ENCODE results near the gene ANXA6. TPM values are rescaled to one million over a fixed set of nuclear protein-coding genes. Genes with fewer than 3 reads are reported as not detected.
A peak's percentile ranks its signal among the peaks of the same experiment; 100 is the strongest.

ANXA6 gene
- total and polyA plus RNA-seq, 7 experiments from 2014 or later: 212 to 512 (median 272) TPM

DNA sequence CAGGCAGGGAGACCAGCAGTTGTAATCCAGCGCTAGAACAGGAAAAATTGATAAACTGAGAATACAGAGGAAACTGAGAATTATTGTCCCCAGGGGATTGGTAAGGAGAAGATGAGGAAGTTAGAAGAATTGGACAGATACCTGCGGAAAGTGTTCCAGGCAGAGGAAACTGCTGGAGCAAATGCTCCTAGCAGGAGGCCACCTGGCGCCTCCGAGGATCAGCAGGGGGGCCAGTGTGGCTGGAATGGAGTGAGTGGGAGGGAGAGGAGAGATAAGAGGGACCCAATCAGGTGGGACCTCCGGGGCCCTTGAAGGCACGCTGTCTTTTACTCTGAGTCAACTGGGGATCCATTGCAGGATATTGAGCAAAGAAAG, 695 bp upstream of the ANXA6 start:
- POLR2A ChIA-PET: interaction anchor here (1.1 to 33.3 kb wide), 2 partner anchors 12 to 23 kb away, joined by 4 to 760 read pairs; no protein-coding TSS in a partner anchor
- H3K27me3 ChIP-seq (ENCODE audit: control insufficient read depth in 2 of 2, insufficient read depth in 2 of 2, low read length in 2 of 2): no peaks in the 10 kb centered on the region
- no peaks in the 10 kb centered on the region for H3K27me3 Mint-ChIP-seq
- H3K27ac Mint-ChIP-seq: peak overlapping the region; percentile 90 to 99 (median 96)
- CTCF ChIA-PET: interaction anchor here (1.5 to 5.6 kb wide), 5 partner anchors 10 to 40 kb away, joined by 4 to 50 read pairs (median 6); no protein-coding TSS in a partner anchor
- peak overlapping the region; percentile 94 to 99 (median 96) for H3K4me3 Mint-ChIP-seq
- ATAC-seq: no peak
- peaks cover 30 to 38% of the 10 kb centered on the region in 2 donors for H3K4me1 ChIP-seq (ENCODE audit: control insufficient read depth in 2 of 2, insufficient read depth in 2 of 2, low read length in 2 of 2)
- H3K9me3 Mint-ChIP-seq: no peaks in the 10 kb centered on the region
- H3K27ac ChIP-seq (ENCODE audit: low read depth, low read length): peak overlapping the region; percentile 92
- H3K4me1 Mint-ChIP-seq: peaks cover 33 to 63% (median 52%) of the 10 kb centered on the region in 7 donors
- no peak for DNase-seq
- intact Hi-C loops (cut with micrococcal nuclease): loop anchor here (1.0 to 5.0 kb wide), 5 partner anchors 8 to 599 kb away; partner anchors contain the start of genes ATOX1 (in 1 of the 2), IRGM (in 1 of the 2), RBM22 (in 1 of the 2) and SLC36A1 (in 1 of the 2)
- H3K9me3 ChIP-seq (ENCODE audit: control insufficient read depth in 2 of 3, low read length in 3 of 3): no peaks in the 10 kb centered on the region
- H3K36me3 Mint-ChIP-seq: peaks cover 0 to 29% (median 10%) of the 10 kb centered on the region in 5 donors
- peaks cover 0 to 9% (median 0%) of the 10 kb centered on the region in 3 experiments for H3K36me3 ChIP-seq (ENCODE audit: control insufficient read depth in 2 of 3, insufficient read depth in 3 of 3, low read length in 3 of 3)
- H3K4me3 ChIP-seq (ENCODE audit: low read length): peak overlapping the region; percentile 85

DNA sequence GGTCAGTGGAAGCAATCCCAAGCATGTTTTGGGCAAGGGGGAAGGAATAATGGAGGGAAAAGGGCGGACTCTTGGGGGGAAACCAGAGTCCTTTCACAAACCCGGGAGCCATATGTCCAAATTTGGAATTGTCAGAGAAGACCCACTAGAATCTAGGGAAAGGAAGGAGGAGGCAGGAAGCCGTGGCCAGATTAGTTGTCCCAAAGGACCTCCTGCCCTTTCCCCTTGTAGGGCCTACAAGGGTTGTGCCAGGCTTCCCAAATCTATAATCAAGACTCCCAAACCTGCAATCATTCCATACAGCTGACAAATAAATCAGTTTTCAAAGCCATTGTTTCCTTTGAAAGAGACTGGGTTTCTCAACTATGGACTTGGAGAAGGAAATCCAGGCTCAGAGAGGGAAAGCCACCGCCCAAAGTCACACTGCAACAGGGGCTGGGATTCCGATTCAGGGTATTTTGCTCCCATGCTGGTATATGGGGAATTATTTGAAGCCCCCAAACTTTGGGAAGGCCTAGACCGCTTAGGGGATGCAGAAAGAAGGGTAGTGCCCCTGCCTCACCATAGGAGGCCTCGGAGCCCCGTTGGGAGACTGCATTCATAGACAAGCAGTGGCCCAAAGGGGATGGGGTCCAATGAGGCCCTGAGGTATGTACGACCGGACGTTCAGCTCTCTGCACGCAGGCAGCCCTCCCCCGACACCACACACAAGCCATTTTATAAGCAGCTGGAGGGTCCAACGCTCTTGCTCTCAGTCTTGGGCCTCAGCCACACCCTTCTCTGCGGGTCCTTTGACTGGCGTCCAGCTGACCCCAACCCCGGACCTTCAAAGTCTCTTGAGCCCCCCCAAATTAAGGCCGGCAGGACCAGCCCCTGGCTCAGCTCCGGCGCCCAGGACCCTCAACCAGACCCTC, 815 bp downstream of the ANXA6 start:
- DNase-seq (peak in 3 of 9 donors; percentile 19 to 34 (median 22)), ATAC-seq (no peak)
- peaks cover 47 to 71% (median 61%) of the 10 kb centered on the region in 7 donors for H3K4me1 Mint-ChIP-seq
- Histone ChIP-seq H3K4me3 (ENCODE audit: low read length) (peak overlapping the region; percentile 85), H3K9me3 (ENCODE audit: control insufficient read depth in 2 of 3, low read length in 3 of 3) (no peaks in the 10 kb centered on the region), H3K4me1 (ENCODE audit: control insufficient read depth in 2 of 2, insufficient read depth in 2 of 2, low read length in 2 of 2) (peaks cover 45 to 53% of the 10 kb centered on the region in 2 donors), H3K27ac (ENCODE audit: low read depth, low read length) (peak overlapping the region; percentile 92), H3K36me3 (ENCODE audit: control insufficient read depth in 2 of 3, insufficient read depth in 3 of 3, low read length in 3 of 3) (peaks cover 0 to 9% (median 0%) of the 10 kb centered on the region in 3 experiments), H3K27me3 (ENCODE audit: control insufficient read depth in 2 of 2, insufficient read depth in 2 of 2, low read length in 2 of 2) (no peaks in the 10 kb centered on the region)
- H3K36me3 Mint-ChIP-seq: peaks cover 0 to 38% (median 16%) of the 10 kb centered on the region in 5 donors
- peak overlapping the region; percentile 94 to 99 (median 96) for H3K4me3 Mint-ChIP-seq
- H3K27me3 Mint-ChIP-seq: no peaks in the 10 kb centered on the region
- no peaks in the 10 kb centered on the region for H3K9me3 Mint-ChIP-seq
- ChIA-PET POLR2A (interaction anchor here (1.1 to 33.3 kb wide), 6 partner anchors 14 to 96 kb away, joined by 3 to 760 read pairs (median 4); partner anchors contain the start of gene GM2A), CTCF (interaction anchor here (0.6 to 5.6 kb wide), 9 partner anchors 8 to 67 kb away, joined by 3 to 50 read pairs (median 5); partner anchors contain the start of gene CCDC69)
- H3K27ac Mint-ChIP-seq: peak overlapping the region; percentile 90 to 99 (median 96)
- intact Hi-C loops (cut with micrococcal nuclease): loop anchor here (1.0 to 5.0 kb wide), 14 partner anchors 9 to 799 kb away; partner anchors contain the start of genes RBM22 (in 2 of the 2), ATOX1 (in 1 of the 2), GM2A (in 1 of the 2) and IRGM (in 1 of the 2)

DNA sequence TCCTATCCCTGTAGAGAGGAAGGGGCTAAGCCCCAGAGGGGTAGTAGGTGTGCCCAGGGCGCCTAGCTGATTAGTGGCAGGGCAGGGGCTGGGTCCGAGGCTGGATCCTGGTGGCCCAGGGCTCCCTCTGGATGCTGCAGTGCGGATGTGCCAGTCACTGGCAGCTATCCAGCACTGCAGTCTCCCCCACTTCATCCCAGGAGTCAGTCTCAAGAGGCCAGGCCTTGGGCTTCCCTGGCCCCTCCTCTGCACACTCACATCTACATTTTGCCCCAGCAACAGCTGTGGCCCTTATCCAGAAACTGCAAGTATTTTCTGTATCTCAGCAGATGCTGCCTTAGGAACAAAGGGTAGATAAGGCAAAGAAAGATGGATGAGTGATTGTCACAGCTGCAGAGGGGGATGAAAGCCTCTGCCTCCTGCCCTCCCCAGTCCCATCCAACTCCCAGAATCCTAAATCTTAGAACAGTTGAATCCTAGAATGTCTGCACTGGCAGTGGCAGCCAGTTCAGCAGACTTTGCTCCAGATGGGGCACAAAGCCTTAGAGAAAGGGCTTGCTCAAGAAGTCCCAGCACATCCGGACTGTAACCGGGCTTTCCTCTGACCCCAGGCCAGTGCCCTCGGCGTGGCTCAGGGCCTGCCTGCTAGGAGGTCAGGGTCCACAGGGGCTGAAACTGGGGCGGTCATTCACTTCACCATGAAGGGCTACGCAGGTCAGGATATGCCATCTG, 1.6 kb downstream of the ANXA6 start:
- Histone ChIP-seq H3K27ac (ENCODE audit: low read depth, low read length) (peak overlapping the region; percentile 92), H3K9me3 (ENCODE audit: control insufficient read depth in 2 of 3, low read length in 3 of 3) (no peaks in the 10 kb centered on the region), H3K4me3 (ENCODE audit: low read length) (peak overlapping the region; percentile 85), H3K4me1 (ENCODE audit: control insufficient read depth in 2 of 2, insufficient read depth in 2 of 2, low read length in 2 of 2) (peaks cover 53 to 61% of the 10 kb centered on the region in 2 donors), H3K27me3 (ENCODE audit: control insufficient read depth in 2 of 2, insufficient read depth in 2 of 2, low read length in 2 of 2) (no peaks in the 10 kb centered on the region), H3K36me3 (ENCODE audit: control insufficient read depth in 2 of 3, insufficient read depth in 3 of 3, low read length in 3 of 3) (peaks cover 0 to 9% (median 0%) of the 10 kb centered on the region in 3 experiments)
- intact Hi-C loops (cut with micrococcal nuclease): loop anchor here (1.0 to 5.0 kb wide), 14 partner anchors 8 to 601 kb away; partner anchors contain the start of genes RBM22 (in 2 of the 2), ATOX1 (in 1 of the 2), GM2A (in 1 of the 2) and IRGM (in 1 of the 2)
- CTCF ChIA-PET: interaction anchor here (0.9 to 5.6 kb wide), 6 partner anchors 9 to 45 kb away, joined by 4 to 50 read pairs (median 5); no protein-coding TSS in a partner anchor
- DNase-seq (peak in 3 of 9 donors; percentile 23 to 29 (median 28)), ATAC-seq (peak; percentile 25)
- H3K27ac Mint-ChIP-seq: peak overlapping the region; percentile 90 to 99 (median 96)
- no peaks in the 10 kb centered on the region for H3K27me3 Mint-ChIP-seq
- H3K9me3 Mint-ChIP-seq: no peaks in the 10 kb centered on the region
- peak overlapping the region; percentile 94 to 99 (median 96) for H3K4me3 Mint-ChIP-seq
- H3K4me1 Mint-ChIP-seq: peaks cover 55 to 75% (median 68%) of the 10 kb centered on the region in 7 donors
- POLR2A ChIA-PET: interaction anchor here (0.9 to 33.3 kb wide), 5 partner anchors 20 to 97 kb away, joined by 3 to 760 read pairs (median 4); partner anchors contain the start of genes CCDC69 and GM2A
- H3K36me3 Mint-ChIP-seq: peaks cover 0 to 38% (median 16%) of the 10 kb centered on the region in 5 donors

DNA sequence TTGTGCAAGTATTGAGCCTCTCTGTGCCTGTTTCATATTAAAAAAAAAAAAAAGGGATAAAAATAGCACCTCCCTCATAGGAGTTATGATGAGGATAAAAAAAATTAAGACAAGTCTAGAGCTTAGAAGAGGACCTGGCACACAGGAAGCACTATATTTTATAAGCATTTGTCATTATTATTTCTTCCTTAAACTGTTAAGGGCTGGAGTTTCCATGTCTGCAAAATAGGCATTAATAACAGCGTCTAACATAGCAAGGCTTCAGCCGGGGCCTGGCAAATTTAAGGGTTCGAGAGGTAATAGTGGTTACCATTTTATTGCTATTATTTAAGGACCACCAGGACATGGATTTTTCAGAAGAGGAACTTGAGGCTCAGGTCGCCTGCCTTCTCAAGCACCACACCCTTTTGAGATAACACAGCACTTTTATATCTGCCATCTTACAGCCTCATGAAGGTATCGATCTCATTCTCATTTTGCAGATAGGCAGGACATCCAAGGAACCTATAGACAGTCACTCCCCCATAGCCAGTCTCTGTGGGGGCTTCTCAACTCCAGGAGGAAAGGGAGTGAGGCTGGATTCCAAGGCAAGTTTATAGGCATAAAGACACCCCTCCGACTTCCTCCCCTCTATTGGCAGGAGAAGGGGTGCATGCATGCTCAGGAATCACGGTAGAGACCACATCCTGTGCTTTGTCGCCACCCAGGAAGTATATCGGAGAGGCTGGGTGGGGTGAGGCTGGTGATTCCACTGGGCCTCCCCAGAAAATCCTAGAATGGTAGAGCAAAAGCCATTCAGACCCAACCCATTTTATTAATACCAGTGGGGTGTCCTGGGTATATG, 2.4 kb downstream of the ANXA6 start:
- Histone ChIP-seq H3K4me1 (ENCODE audit: control insufficient read depth in 2 of 2, insufficient read depth in 2 of 2, low read length in 2 of 2) (peaks cover 61 to 69% of the 10 kb centered on the region in 2 donors), H3K4me3 (ENCODE audit: low read length) (peak overlapping the region; percentile 85), H3K36me3 (ENCODE audit: control insufficient read depth in 2 of 3, insufficient read depth in 3 of 3, low read length in 3 of 3) (peaks cover 0 to 9% (median 0%) of the 10 kb centered on the region in 3 experiments), H3K27me3 (ENCODE audit: control insufficient read depth in 2 of 2, insufficient read depth in 2 of 2, low read length in 2 of 2) (no peaks in the 10 kb centered on the region), H3K27ac (ENCODE audit: low read depth, low read length) (peak overlapping the region; percentile 92), H3K9me3 (ENCODE audit: control insufficient read depth in 2 of 3, low read length in 3 of 3) (no peaks in the 10 kb centered on the region)
- CTCF ChIA-PET: interaction anchor here (0.6 to 5.6 kb wide), 10 partner anchors 9 to 368 kb away, joined by 3 to 50 read pairs (median 4); no protein-coding TSS in a partner anchor
- peak in 8 of 9 donors; percentile 52 to 83 (median 74) for DNase-seq
- POLR2A ChIA-PET: interaction anchor here (0.9 to 33.3 kb wide), 4 partner anchors 8 to 69 kb away, joined by 4 to 760 read pairs (median 4); partner anchors contain the start of gene CCDC69
- no peaks in the 10 kb centered on the region for H3K9me3 Mint-ChIP-seq
- intact Hi-C loops (cut with micrococcal nuclease): loop anchor here (1.0 to 5.0 kb wide), 10 partner anchors 9 to 743 kb away; partner anchors contain the start of genes ATOX1 (in 1 of the 2), CD74 (in 1 of the 2), IRGM (in 1 of the 2) and RBM22 (in 1 of the 2)
- peak overlapping the region; percentile 94 to 99 (median 96) for H3K4me3 Mint-ChIP-seq
- no peaks in the 10 kb centered on the region for H3K27me3 Mint-ChIP-seq
- H3K36me3 Mint-ChIP-seq: peaks cover 0 to 42% (median 16%) of the 10 kb centered on the region in 5 donors
- peak overlapping the region; percentile 90 to 99 (median 96) for H3K27ac Mint-ChIP-seq
- ATAC-seq: peak; percentile 54
- peaks cover 62 to 79% (median 71%) of the 10 kb centered on the region in 7 donors for H3K4me1 Mint-ChIP-seq

DNA sequence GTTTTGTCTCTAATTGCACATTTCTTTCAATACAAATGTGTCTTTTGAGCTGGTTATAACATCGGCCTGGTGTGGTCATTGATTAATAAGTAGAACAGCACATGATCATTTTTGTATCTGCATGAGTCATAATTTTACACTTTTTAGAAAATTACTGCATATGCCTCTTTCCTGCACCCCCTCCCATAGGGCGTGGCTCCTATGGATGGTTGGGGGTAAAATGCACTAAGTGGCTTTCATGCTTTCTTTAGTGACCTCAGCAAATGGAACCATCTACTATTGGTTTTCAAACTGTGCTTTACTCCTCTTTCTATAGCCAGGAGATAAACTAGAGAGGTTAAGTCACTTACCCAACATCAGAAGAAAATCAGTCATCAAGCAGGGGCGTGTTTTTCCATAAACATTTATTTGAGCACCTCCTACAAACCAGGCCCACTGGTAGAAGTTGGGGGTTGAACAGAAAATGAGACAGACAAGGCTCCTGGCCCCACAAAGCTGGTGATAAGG, 3.8 kb downstream of the ANXA6 start:
- DNase-seq (peak in 2 of 9 donors; percentile 46 to 54), ATAC-seq (no peak)

More for the DNA sequence above, 3.8 kb downstream of the ANXA6 start:
- H3K36me3 ChIP-seq (ENCODE audit: control insufficient read depth in 2 of 3, insufficient read depth in 3 of 3, low read length in 3 of 3): peaks cover 0 to 9% (median 0%) of the 10 kb centered on the region in 3 experiments
- no peaks in the 10 kb centered on the region for H3K27me3 ChIP-seq (ENCODE audit: control insufficient read depth in 2 of 2, insufficient read depth in 2 of 2, low read length in 2 of 2)
- Mint-ChIP-seq H3K36me3 (peaks cover 0 to 44% (median 16%) of the 10 kb centered on the region in 5 donors), H3K9me3 (peaks cover 0 to 1% (median 0%) of the 10 kb centered on the region in 11 donors), H3K4me3 (peak overlapping the region; percentile 60 to 97 (median 94)), H3K27ac (peak overlapping the region; percentile 89 to 99 (median 97)), H3K27me3 (no peaks in the 10 kb centered on the region), H3K4me1 (peaks cover 64 to 86% (median 80%) of the 10 kb centered on the region in 7 donors)
- POLR2A ChIA-PET: interaction anchor here (1.0 to 33.3 kb wide), 3 partner anchors 18 to 60 kb away, joined by 3 to 760 read pairs (median 4); no protein-coding TSS in a partner anchor
- H3K4me3 ChIP-seq (ENCODE audit: low read length): no peak overlapping the region
- CTCF ChIA-PET: interaction anchor here (1.4 to 5.6 kb wide), 2 partner anchors 28 to 39 kb away, joined by 6 to 50 read pairs; no protein-coding TSS in a partner anchor
- H3K4me1 ChIP-seq (ENCODE audit: control insufficient read depth in 2 of 2, insufficient read depth in 2 of 2, low read length in 2 of 2): peaks cover 73 to 82% of the 10 kb centered on the region in 2 donors
- peak overlapping the region; percentile 92 for H3K27ac ChIP-seq (ENCODE audit: low read depth, low read length)
- intact Hi-C loops (cut with micrococcal nuclease): loop anchor here (5.0 kb wide), 2 partner anchors 372 to 742 kb away; partner anchors contain the start of gene CD74 (in 1 of the 2)
- no peaks in the 10 kb centered on the region for H3K9me3 ChIP-seq (ENCODE audit: control insufficient read depth in 2 of 3, low read length in 3 of 3)

Data from naive thymus-derived CD4-positive, alpha-beta T cell (primary cell).